ENCODE measurements around the gene DTNBP1. TPM values are rescaled to one million over a fixed set of nuclear protein-coding genes. Genes with fewer than 3 reads are reported as not detected.

The DTNBP1 gene
- total RNA-seq, 6 donors from 2014 or later, result 16.2 to 33.5 (median 21.3) TPM

- DNase-seq (peak in 1 of 2 donors; percentile 37), ATAC-seq (ENCODE audit: low FRiP score in 2 of 2) (peak in 1 of 2 donors; percentile 36)
These were observed 48.6 kb downstream of the DTNBP1 start for GRCh38 chr6:15614277-15614676.

GRCh38 chr6:15608396-15608795 lies 54.4 kb downstream of the DTNBP1 start:
- Histone ChIP-seq H3K27ac (peak overlapping the region in 3 of 4 donors; percentile 54 to 74 (median 61)), H3K36me3 (no peaks in the 10 kb centered on the region), H3K9me3 (no peaks in the 10 kb centered on the region), H3K27me3 (no peaks in the 10 kb centered on the region), H3K4me1 (peaks cover 0 to 14% (median 2%) of the 10 kb centered on the region in 4 donors), H3K4me3 (no peak overlapping the region)
- peak; percentile 49 to 87 for ATAC-seq (ENCODE audit: low FRiP score in 2 of 2)
- WGBS, 2 donors, result 73 to 86% methylated on average over 3 of the region's 3 CpGs
- DNase-seq, result no peak
- TF ChIP-seq CTCF (IDR thresholded peaks at IDR 0.05) (no peak), POLR2AphosphoS5 (IDR thresholded peaks at IDR 0.05) (peak; percentile 13 to 55), EP300 (IDR thresholded peaks at IDR 0.05) (peak in 1 of 4 donors; percentile 3)

More at GRCh38 chr6:15614277-15614676, 48.6 kb downstream of the DTNBP1 start:
- TF ChIP-seq POLR2A (IDR thresholded peaks at IDR 0.05) (peak in 1 of 4 donors; percentile 32), POLR2AphosphoS5 (IDR thresholded peaks at IDR 0.05) (no peak)
- WGBS, 2 donors, result 90 to 92% methylated on average over 4 of the region's 4 CpGs
- Histone ChIP-seq H3K4me1 (peaks cover 0 to 5% (median 0%) of the 10 kb centered on the region in 4 donors), H3K27me3 (no peaks in the 10 kb centered on the region), H3K4me3 (no peak overlapping the region), H3K27ac (no peak overlapping the region), H3K36me3 (peaks cover 0 to 7% (median 0%) of the 10 kb centered on the region in 4 donors), H3K9me3 (no peaks in the 10 kb centered on the region)

- Histone ChIP-seq H3K27ac (peak overlapping the region in 1 of 4 donors; percentile 61), H3K36me3 (no peaks in the 10 kb centered on the region), H3K4me3 (no peak overlapping the region), H3K4me1 (peaks cover 0 to 14% (median 2%) of the 10 kb centered on the region in 4 donors), H3K9me3 (no peaks in the 10 kb centered on the region), H3K27me3 (no peaks in the 10 kb centered on the region)
- WGBS, 2 donors, result 42 to 100% methylated on average over 2 of the region's 2 CpGs
- DNase-seq (no peak), ATAC-seq (ENCODE audit: low FRiP score in 2 of 2) (no peak)
- TF ChIP-seq POLR2AphosphoS5 (IDR thresholded peaks at IDR 0.05), result no peak
- TF ChIP-seq POLR2A (IDR thresholded peaks at IDR 0.05), result no peak
- TF ChIP-seq EP300 (IDR thresholded peaks at IDR 0.05), result no peak
- no peak for TF ChIP-seq CTCF (IDR thresholded peaks at IDR 0.05)
These were observed 55.2 kb downstream of the DTNBP1 start for GRCh38 chr6:15607603-15608002.

- Histone ChIP-seq H3K27ac (no peak overlapping the region), H3K9me3 (no peaks in the 10 kb centered on the region), H3K4me3 (no peak overlapping the region), H3K4me1 (peaks cover 0 to 14% (median 2%) of the 10 kb centered on the region in 4 donors), H3K27me3 (no peaks in the 10 kb centered on the region), H3K36me3 (no peaks in the 10 kb centered on the region)
- TF ChIP-seq EP300 (IDR thresholded peaks at IDR 0.05) (no peak), CTCF (IDR thresholded peaks at IDR 0.05) (no peak), POLR2AphosphoS5 (IDR thresholded peaks at IDR 0.05) (no peak), POLR2A (IDR thresholded peaks at IDR 0.05) (no peak)
- no peak for ATAC-seq (ENCODE audit: low FRiP score in 2 of 2)
- DNase-seq, result no peak
- 83 to 97% methylated on average over 1 of the region's 1 CpG for WGBS, 2 donors
These were observed 56.5 kb downstream of the DTNBP1 start for GRCh38 chr6:15606347-15606746.

GRCh38 chr6:15604843-15605242 lies 58.0 kb downstream of the DTNBP1 start:
- Histone ChIP-seq H3K4me1 (peaks cover 0 to 14% (median 2%) of the 10 kb centered on the region in 4 donors), H3K36me3 (no peaks in the 10 kb centered on the region), H3K27ac (no peak overlapping the region), H3K27me3 (no peaks in the 10 kb centered on the region), H3K4me3 (no peak overlapping the region), H3K9me3 (no peaks in the 10 kb centered on the region)
- no peak for TF ChIP-seq CTCF (IDR thresholded peaks at IDR 0.05)
- no peak for TF ChIP-seq POLR2AphosphoS5 (IDR thresholded peaks at IDR 0.05)
- TF ChIP-seq EP300 (IDR thresholded peaks at IDR 0.05), result no peak
- no peak for TF ChIP-seq POLR2A (IDR thresholded peaks at IDR 0.05)
- ATAC-seq (ENCODE audit: low FRiP score in 2 of 2) (no peak), DNase-seq (no peak)
- 95 to 98% methylated on average over 2 of the region's 2 CpGs for WGBS, 2 donors
